ENCODE data around the gene P2RY1. TPM values are rescaled to one million over a fixed set of nuclear protein-coding genes. Genes with fewer than 3 reads are reported as not detected.

The P2RY1 gene
- total RNA-seq, 1 donor from 2014 or later, result 22.5 TPM

- no peak overlapping the region for H3K4me3 ChIP-seq
- H3K4me1 ChIP-seq, result no peaks in the 10 kb centered on the region
- intact Hi-C loops (cut with DNase I), result no loop called here
- H3K27ac ChIP-seq, result no peak overlapping the region
- TF ChIP-seq, protein P1, sequence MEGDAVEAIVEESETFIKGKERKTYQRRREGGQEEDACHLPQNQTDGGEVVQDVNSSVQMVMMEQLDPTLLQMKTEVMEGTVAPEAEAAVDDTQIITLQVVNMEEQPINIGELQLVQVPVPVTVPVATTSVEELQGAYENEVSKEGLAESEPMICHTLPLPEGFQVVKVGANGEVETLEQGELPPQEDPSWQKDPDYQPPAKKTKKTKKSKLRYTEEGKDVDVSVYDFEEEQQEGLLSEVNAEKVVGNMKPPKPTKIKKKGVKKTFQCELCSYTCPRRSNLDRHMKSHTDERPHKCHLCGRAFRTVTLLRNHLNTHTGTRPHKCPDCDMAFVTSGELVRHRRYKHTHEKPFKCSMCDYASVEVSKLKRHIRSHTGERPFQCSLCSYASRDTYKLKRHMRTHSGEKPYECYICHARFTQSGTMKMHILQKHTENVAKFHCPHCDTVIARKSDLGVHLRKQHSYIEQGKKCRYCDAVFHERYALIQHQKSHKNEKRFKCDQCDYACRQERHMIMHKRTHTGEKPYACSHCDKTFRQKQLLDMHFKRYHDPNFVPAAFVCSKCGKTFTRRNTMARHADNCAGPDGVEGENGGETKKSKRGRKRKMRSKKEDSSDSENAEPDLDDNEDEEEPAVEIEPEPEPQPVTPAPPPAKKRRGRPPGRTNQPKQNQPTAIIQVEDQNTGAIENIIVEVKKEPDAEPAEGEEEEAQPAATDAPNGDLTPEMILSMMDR (IDR thresholded peaks at IDR 0.05), result no peak
- no peaks in the 10 kb centered on the region for H3K9me3 ChIP-seq
- no peaks in the 10 kb centered on the region for H3K36me3 ChIP-seq
- H3K27me3 ChIP-seq, result no peaks in the 10 kb centered on the region
- peak; percentile 76 for ATAC-seq
- no peak for DNase-seq
Observed at GRCh38 chr3:152885076-152885475, 50.1 kb downstream of the P2RY1 start.
